SK-N-SH (cell line): Measurements from ENCODE around the gene PHTF1. TPM values are rescaled to one million over a fixed set of nuclear protein-coding genes. Genes with fewer than 3 reads are reported as not detected.

Source experiments
- CTCF ChIA-PET: fragments of 300-600, 350-600 bp; formaldehyde crosslinking; extraction: SDS; loops from one replicate; lab custom pipeline; 2021; lab: Yijun Ruan, JAX
- POLR2A ChIA-PET: fragments of 350-600 bp; sonication (Branson Sonifier 250); formaldehyde crosslinking; extraction: SDS; loops from one replicate; lab custom pipeline; 2020; ENCODE audit warnings: antibody characterized with exemption, inconsistent platforms; lab: Yijun Ruan, JAX
- DNase-seq: peaks from one replicate; pipeline ENCODE4 v3.0.0; 2012
- H2AFZ ChIP-seq: fragments of 200-600 bp; sonication (generic); 2 replicates; pipeline ENCODE4 v1.8.1; 2016; ENCODE audit warnings: antibody characterized with exemption, mild to moderate bottlenecking, low read depth
- H3F3A ChIP-seq: fragments of 200-600 bp; sonication (generic); replicated peaks from 2 replicates; pipeline ENCODE3; 2016; ENCODE audit warnings: antibody characterized with exemption, mild to moderate bottlenecking; ENCODE audit not compliant: insufficient read depth
- H3K27ac ChIP-seq, 2 experiments: fragments of 200-500 bp in 1 of 2; fragments of 200-600 bp in 1 of 2; sonication (Bioruptor generic) in 1 of 2; sonication (generic), shearing (Covaris generic) in 1 of 2; 2 replicates each; pipeline versions ENCODE4 v1.5.1 to v1.6.1; 2014 to 2016; ENCODE audit warnings: low read depth in 2 of 2, inconsistent platforms in 1 of 2, low read length in 1 of 2, mild to moderate bottlenecking in 1 of 2, mixed read lengths in 1 of 2
- H3K27me3 ChIP-seq: fragments of 200-600 bp; sonication (generic), shearing (Covaris generic); 2 replicates; pipeline ENCODE4 v1.6.1; 2016; ENCODE audit warnings: mixed run types; ENCODE audit not compliant: insufficient read depth
- H3K36me3 ChIP-seq, 2 experiments: fragments of 200-500 bp in 1 of 2; fragments of 200-600 bp in 1 of 2; sonication (Bioruptor generic) in 1 of 2; sonication (generic) in 1 of 2; replicated peaks in 1 of 2; 2 replicates each; pipeline versions ENCODE3 to v1.5.1; 2014 to 2016; ENCODE audit warnings: low read length in 1 of 2, mild to moderate bottlenecking in 1 of 2; ENCODE audit not compliant: insufficient read depth in 2 of 2, control insufficient read depth in 1 of 2
- H3K4me1 ChIP-seq, 2 experiments: fragments of 200-500 bp in 1 of 2; fragments of 200-600 bp in 1 of 2; sonication (Bioruptor generic) in 1 of 2; sonication (generic), shearing (Covaris generic) in 1 of 2; 2 replicates each; pipeline versions ENCODE4 v1.5.1 to v1.6.1; 2014 to 2016; ENCODE audit warnings: low read depth in 1 of 2, low read length in 1 of 2, mixed run types in 1 of 2; ENCODE audit not compliant: insufficient read depth in 2 of 2, control insufficient read depth in 1 of 2
- H3K4me2 ChIP-seq: fragments of 200-600 bp; sonication (generic), shearing (Covaris generic); 2 replicates; pipeline ENCODE4 v1.6.1; 2017; ENCODE audit warnings: mixed run types
- H3K4me3 ChIP-seq, 2 experiments: fragments of 200-500 bp in 1 of 2; fragments of 200-600 bp in 1 of 2; sonication (Bioruptor generic) in 1 of 2; sonication (generic), shearing (Covaris generic) in 1 of 2; 2 replicates each; pipeline versions ENCODE4 v1.5.1 to v1.8.1; 2014 to 2016; ENCODE audit warnings: low read depth in 2 of 2, inconsistent platforms in 1 of 2, low read length in 1 of 2, mild to moderate bottlenecking in 1 of 2, mixed read lengths in 1 of 2, moderate library complexity in 1 of 2
- H3K79me2 ChIP-seq: fragments of 200-600 bp; sonication (generic); 2 replicates; pipeline ENCODE4 v1.8.1; 2017; ENCODE audit warnings: mild to moderate bottlenecking; ENCODE audit not compliant: insufficient read depth
- H3K9ac ChIP-seq: fragments of 200-600 bp; sonication (generic); 2 replicates; pipeline ENCODE4 v1.6.1; 2017; ENCODE audit warnings: mixed run types
- H3K9me2 ChIP-seq: fragments of 200-600 bp; sonication (generic); 2 replicates; pipeline ENCODE4 v1.6.1; 2017; ENCODE audit warnings: mixed run types
- H3K9me3 ChIP-seq: fragments of 200-600 bp; sonication (generic); 2 replicates; pipeline ENCODE4 v1.6.1; 2017; ENCODE audit warnings: mixed run types, mild to moderate bottlenecking, moderate library complexity
- H4K20me1 ChIP-seq: fragments of 200-600 bp; sonication (generic); 2 replicates; pipeline ENCODE4 v1.6.1; 2017; ENCODE audit warnings: mild to moderate bottlenecking, mixed run types; ENCODE audit not compliant: insufficient read depth
- CHD2 ChIP-seq: fragments of 150-350 bp; IDR thresholded peaks from 2 replicates; pipeline ENCODE4 v1.6.1; 2018; ENCODE audit warnings: low read length; ENCODE audit not compliant: partially characterized antibody
- ELF1 ChIP-seq: IDR thresholded peaks from 2 replicates; pipeline ENCODE4 v1.4.0; 2012
- FOSL2 ChIP-seq: IDR thresholded peaks from 2 replicates; pipeline ENCODE4 v1.4.0; 2012; ENCODE audit warnings: low read depth, mild to moderate bottlenecking, moderate library complexity, borderline replicate concordance
- FOXJ3 ChIP-seq: sonication (generic); formaldehyde crosslinking; IDR thresholded peaks from 2 replicates; pipeline ENCODE4 v1.5.1; 2020; ENCODE audit warnings: mild to moderate bottlenecking, missing genetic modification reagents
- FOXM1 ChIP-seq: IDR thresholded peaks from 2 replicates; pipeline ENCODE4 v1.4.0; 2012; ENCODE audit warnings: low read depth, mild to moderate bottlenecking
- GABPA ChIP-seq: IDR thresholded peaks from 2 replicates; pipeline ENCODE4 v1.4.0; 2012; ENCODE audit warnings: low read depth, mild to moderate bottlenecking
- GATA2 ChIP-seq: sonication (generic); formaldehyde crosslinking; IDR thresholded peaks from 2 replicates; pipeline ENCODE4 v1.5.0; 2020; ENCODE audit warnings: mild to moderate bottlenecking, missing genetic modification reagents
- NFIC ChIP-seq: IDR thresholded peaks from 2 replicates; pipeline ENCODE4 v1.4.0; 2012; ENCODE audit warnings: borderline replicate concordance
- NRF1 ChIP-seq: IDR thresholded peaks from 2 replicates; pipeline ENCODE4 v1.6.1; 2012; ENCODE audit warnings: low read depth, mild to moderate bottlenecking, low read length
- SIN3A ChIP-seq: IDR thresholded peaks from 2 replicates; pipeline ENCODE4 v1.6.1; 2012; ENCODE audit warnings: low read depth, mild to moderate bottlenecking, low read length, moderate library complexity, borderline replicate concordance
- SMC3 ChIP-seq: IDR thresholded peaks from 2 replicates; pipeline ENCODE4 v1.6.1; 2012; ENCODE audit warnings: low read depth, low read length, improper control_type of control experiment
- TAF1 ChIP-seq: IDR thresholded peaks from 2 replicates; pipeline ENCODE4 v1.6.1; 2012; ENCODE audit warnings: low read depth, mild to moderate bottlenecking, low read length, moderate library complexity, borderline replicate concordance
- WGBS: methylation state at CpG from one replicate; pipeline ENCODE4 v1.1.6; 2017; ENCODE audit warnings: low lambda C conversion rate; 5-methylcytosine and 5-hydroxymethylcytosine counted together
- polyA plus RNA-seq, 3 experiments: library from polyadenylated mRNA; depleted of rRNA; stranded (reverse); fragments of >200 nt; gene quantifications; 2 replicates each; pipeline ENCODE4 v1.2.3, GENCODE V29; 2012
- TF ChIP-seq, protein P1 (sequence below): fragments of 200-600 bp; sonication (generic); IDR thresholded peaks from 2 replicates; pipeline ENCODE4 v1.6.1; 2017; ENCODE audit warnings: antibody characterized with exemption, mild to moderate bottlenecking, moderate library complexity
- TF ChIP-seq, protein P2 (sequence below): IDR thresholded peaks from 2 replicates; pipeline ENCODE4 v1.4.0; 2012; ENCODE audit warnings: low read depth
- TF ChIP-seq, protein P3 (sequence below): fragments of 150-350 bp; IDR thresholded peaks from 2 replicates; pipeline ENCODE4 v1.6.1; 2017; ENCODE audit warnings: antibody characterized with exemption, low read length, low read depth, borderline replicate concordance

PHTF1 gene
- polyA plus RNA-seq, 1 of the 3 experiments (the other 2 are of a cell fraction) = 10.8 TPM

DNA sequence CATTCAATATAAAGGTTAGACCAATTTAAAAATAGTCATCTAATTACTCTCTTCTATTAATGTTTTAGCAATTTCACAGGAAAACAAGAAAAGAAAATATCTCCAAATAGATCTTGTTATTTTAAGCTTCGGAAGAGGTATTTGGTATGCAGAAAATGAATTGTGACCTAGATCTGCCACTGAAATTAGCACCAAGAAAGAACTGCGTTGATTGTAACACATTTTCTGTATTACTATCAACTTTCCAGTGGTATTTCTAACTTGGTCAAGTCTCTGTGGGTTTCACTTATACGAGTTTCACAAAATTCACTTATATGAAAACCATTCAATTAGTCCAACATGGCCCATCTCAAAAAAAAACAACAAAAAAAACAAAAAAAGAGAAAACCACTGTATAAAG lies 41.2 kb upstream of the PHTF1 start:
- Histone ChIP-seq H2AFZ (no peak overlapping the region), H3K4me1 (peaks cover 5 to 8% of the 10 kb centered on the region in 2 experiments; a peak in 2 of 4 replicates), H3K27me3 (no peaks in the 10 kb centered on the region), H3K9me3 (no peaks in the 10 kb centered on the region)
- CTCF ChIA-PET = interaction anchor here (1.0 to 2.2 kb wide), 3 partner anchors 11 to 728 kb away, joined by 3 to 5 read pairs (median 3); partner anchors contain the start of genes LRIG2 and PHTF1
- POLR2A ChIA-PET = no interaction called here
- TF ChIP-seq NFIC (no peak), SIN3A (no peak), SMC3 (no peak), ELF1 (no peak), TAF1 (no peak), FOXM1 (no peak), FOSL2 (no peak), GATA2 (CRISPR knock-in tag) (no peak), GABPA (no peak), FOXJ3 (CRISPR knock-in tag) (no peak)
- TF ChIP-seq, protein P1, sequence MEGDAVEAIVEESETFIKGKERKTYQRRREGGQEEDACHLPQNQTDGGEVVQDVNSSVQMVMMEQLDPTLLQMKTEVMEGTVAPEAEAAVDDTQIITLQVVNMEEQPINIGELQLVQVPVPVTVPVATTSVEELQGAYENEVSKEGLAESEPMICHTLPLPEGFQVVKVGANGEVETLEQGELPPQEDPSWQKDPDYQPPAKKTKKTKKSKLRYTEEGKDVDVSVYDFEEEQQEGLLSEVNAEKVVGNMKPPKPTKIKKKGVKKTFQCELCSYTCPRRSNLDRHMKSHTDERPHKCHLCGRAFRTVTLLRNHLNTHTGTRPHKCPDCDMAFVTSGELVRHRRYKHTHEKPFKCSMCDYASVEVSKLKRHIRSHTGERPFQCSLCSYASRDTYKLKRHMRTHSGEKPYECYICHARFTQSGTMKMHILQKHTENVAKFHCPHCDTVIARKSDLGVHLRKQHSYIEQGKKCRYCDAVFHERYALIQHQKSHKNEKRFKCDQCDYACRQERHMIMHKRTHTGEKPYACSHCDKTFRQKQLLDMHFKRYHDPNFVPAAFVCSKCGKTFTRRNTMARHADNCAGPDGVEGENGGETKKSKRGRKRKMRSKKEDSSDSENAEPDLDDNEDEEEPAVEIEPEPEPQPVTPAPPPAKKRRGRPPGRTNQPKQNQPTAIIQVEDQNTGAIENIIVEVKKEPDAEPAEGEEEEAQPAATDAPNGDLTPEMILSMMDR = no peak
- TF ChIP-seq, protein P2, sequence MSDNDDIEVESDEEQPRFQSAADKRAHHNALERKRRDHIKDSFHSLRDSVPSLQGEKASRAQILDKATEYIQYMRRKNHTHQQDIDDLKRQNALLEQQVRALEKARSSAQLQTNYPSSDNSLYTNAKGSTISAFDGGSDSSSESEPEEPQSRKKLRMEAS = no peak
- TF ChIP-seq, all 33 proteins: peak for 0
- peaks cover 99% of the 10 kb centered on the region for H3K79me2 ChIP-seq
- WGBS = 98% methylated on average over 3 of the region's 3 CpGs
- H3K9me2 ChIP-seq = no peaks in the 10 kb centered on the region
- H3K36me3 ChIP-seq = peaks cover 19 to 24% of the 10 kb centered on the region in 2 experiments
- no peak for DNase-seq
- no peak overlapping the region for H3K4me3 ChIP-seq
- H3F3A ChIP-seq = peaks cover 4% of the 10 kb centered on the region
- no peak overlapping the region for H3K4me2 ChIP-seq
- no peak overlapping the region for H3K9ac ChIP-seq
- peaks cover 14% of the 10 kb centered on the region; the same call in 1 of the 2 replicates for H4K20me1 ChIP-seq
- no peak overlapping the region for H3K27ac ChIP-seq

DNA sequence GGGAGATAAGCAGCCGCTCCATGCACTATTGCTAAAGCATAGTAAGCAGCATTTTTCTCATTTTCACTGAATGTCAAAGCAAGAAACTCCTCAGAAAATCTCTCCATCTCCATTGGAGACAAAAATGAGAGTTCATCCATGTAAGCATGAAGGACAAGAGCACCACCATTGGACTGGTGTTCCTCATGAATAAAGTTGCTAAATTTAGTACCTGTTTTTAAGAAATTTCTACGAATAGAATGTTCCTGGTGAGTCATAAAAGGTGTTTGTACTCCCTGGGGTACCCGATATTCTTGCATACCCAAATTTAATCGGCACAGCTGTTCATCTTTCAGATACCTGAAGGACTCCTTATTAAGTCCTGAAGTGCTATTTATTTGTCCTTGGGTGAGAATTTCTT lies 38.2 kb upstream of the PHTF1 start:
- Histone ChIP-seq H3K27ac (no peak overlapping the region), H3K36me3 (peaks cover 30 to 35% of the 10 kb centered on the region in 2 experiments), H3K9me2 (no peaks in the 10 kb centered on the region), H3K4me3 (no peak overlapping the region), H3K9me3 (no peaks in the 10 kb centered on the region), H3F3A (peaks cover 17% of the 10 kb centered on the region), H4K20me1 (peaks cover 14% of the 10 kb centered on the region; the same call in 1 of the 2 replicates), H3K27me3 (no peaks in the 10 kb centered on the region), H2AFZ (no peak overlapping the region), H3K4me2 (no peak overlapping the region), H3K9ac (no peak overlapping the region), H3K79me2 (peaks cover 92% of the 10 kb centered on the region), H3K4me1 (peaks cover 0 to 15% of the 10 kb centered on the region in 2 experiments; a peak in 2 of 4 replicates)
- CTCF ChIA-PET = interaction anchor here (2.3 kb wide), 1 partner anchor 12 kb away, joined by 4 read pairs; no protein-coding TSS in a partner anchor
- DNase-seq = no peak
- POLR2A ChIA-PET = interaction anchor here (0.5 kb wide), 1 partner anchor 34 kb away, joined by 3 read pairs; no protein-coding TSS in a partner anchor
- WGBS = 95% methylated on average over 4 of the region's 4 CpGs
- TF ChIP-seq CHD2 (no peak), NRF1 (no peak)
- TF ChIP-seq, protein P3, sequence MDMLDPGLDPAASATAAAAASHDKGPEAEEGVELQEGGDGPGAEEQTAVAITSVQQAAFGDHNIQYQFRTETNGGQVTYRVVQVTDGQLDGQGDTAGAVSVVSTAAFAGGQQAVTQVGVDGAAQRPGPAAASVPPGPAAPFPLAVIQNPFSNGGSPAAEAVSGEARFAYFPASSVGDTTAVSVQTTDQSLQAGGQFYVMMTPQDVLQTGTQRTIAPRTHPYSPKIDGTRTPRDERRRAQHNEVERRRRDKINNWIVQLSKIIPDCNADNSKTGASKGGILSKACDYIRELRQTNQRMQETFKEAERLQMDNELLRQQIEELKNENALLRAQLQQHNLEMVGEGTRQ = no peak
